ENCODE measurements around the gene TUBA3E.
"Not testable (repeated sequence)": the region's sequence is repeated elsewhere in the genome, so short reads cannot be mapped to it uniquely, and the experiment has no call there.

- not testable (repeated sequence) for TF ChIP-seq EZH2 (IDR thresholded peaks at IDR 0.05; ENCODE audit: insufficient read depth, poor library complexity, severe bottlenecking); EZH2phosphoT487 (IDR thresholded peaks at IDR 0.05; ENCODE audit: insufficient read depth, low read depth)
Measured at GRCh38 chr2:130169163-130169562, 29.1 kb downstream of the TUBA3E start.

All from GM23248 (cell line).